PFSK-1 (cell line): Measurements from ENCODE around the gene FGF14.

Experiments used
- FOXP2 ChIP-seq: optimal IDR thresholded peaks from 2 replicates; pipeline ENCODE3; 2011; ENCODE audit warnings: borderline replicate concordance, control low read depth, inconsistent platforms; ENCODE audit not compliant: insufficient read depth; ENCODE audit errors: extremely low read length, extremely low read depth
- POLR2AphosphoS5 ChIP-seq: IDR thresholded peaks from 2 replicates; pipeline ENCODE4 v1.6.1; 2012; ENCODE audit warnings: low read depth, mild to moderate bottlenecking, control low read depth, low read length, moderate library complexity
- SIN3A ChIP-seq: IDR thresholded peaks from 2 replicates; pipeline ENCODE4 v1.6.1; 2012; ENCODE audit warnings: mild to moderate bottlenecking, low read length, moderate library complexity, borderline replicate concordance; ENCODE audit not compliant: insufficient read depth
- TAF1 ChIP-seq: IDR thresholded peaks from 2 replicates; pipeline ENCODE4 v1.6.1; 2012; ENCODE audit warnings: low read length, control low read depth, borderline replicate concordance; ENCODE audit not compliant: insufficient read depth
- TF ChIP-seq, protein P1 (sequence below), 2 experiments: IDR thresholded peaks; 2 replicates each; pipeline versions ENCODE4 v1.6.1 to v1.8.0; 2011 to 2012; ENCODE audit warnings: low read depth in 2 of 2, low read length in 2 of 2, control low read depth in 1 of 2, inconsistent platforms in 1 of 2, mild to moderate bottlenecking in 1 of 2, moderate library complexity in 1 of 2; ENCODE audit not compliant: insufficient read depth in 1 of 2

DNA sequence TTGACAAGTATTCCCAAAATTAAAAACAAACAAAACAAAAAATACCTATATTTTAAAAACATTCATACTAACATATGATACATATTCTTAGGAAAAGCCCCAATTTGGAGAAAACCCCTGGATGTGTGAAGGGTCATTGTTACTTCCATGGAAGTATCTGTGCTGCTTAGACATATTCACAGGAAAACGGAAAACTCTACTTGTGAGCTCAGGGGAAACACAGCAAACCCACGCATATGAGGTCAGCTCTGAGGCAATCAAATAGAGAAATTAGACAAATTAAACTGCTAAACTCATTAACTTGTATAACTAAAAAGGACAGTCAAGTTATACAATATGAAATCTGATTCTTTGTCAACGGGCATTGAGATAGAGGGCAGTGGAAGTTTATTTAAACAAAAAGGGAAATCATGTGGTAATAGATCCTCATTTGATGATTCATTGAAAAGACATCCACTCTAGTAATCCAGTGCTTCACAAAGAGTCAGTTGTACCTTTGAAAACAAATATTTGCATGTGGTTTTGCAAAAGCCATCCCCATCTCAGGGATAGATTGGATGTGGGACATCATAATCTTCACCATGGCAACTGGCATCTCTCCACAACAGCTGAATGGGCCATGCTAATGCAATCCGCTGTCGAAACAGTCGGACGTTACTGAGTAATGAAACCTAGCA, 526.0 kb downstream of the FGF14 start:
- TF ChIP-seq, protein P1, sequence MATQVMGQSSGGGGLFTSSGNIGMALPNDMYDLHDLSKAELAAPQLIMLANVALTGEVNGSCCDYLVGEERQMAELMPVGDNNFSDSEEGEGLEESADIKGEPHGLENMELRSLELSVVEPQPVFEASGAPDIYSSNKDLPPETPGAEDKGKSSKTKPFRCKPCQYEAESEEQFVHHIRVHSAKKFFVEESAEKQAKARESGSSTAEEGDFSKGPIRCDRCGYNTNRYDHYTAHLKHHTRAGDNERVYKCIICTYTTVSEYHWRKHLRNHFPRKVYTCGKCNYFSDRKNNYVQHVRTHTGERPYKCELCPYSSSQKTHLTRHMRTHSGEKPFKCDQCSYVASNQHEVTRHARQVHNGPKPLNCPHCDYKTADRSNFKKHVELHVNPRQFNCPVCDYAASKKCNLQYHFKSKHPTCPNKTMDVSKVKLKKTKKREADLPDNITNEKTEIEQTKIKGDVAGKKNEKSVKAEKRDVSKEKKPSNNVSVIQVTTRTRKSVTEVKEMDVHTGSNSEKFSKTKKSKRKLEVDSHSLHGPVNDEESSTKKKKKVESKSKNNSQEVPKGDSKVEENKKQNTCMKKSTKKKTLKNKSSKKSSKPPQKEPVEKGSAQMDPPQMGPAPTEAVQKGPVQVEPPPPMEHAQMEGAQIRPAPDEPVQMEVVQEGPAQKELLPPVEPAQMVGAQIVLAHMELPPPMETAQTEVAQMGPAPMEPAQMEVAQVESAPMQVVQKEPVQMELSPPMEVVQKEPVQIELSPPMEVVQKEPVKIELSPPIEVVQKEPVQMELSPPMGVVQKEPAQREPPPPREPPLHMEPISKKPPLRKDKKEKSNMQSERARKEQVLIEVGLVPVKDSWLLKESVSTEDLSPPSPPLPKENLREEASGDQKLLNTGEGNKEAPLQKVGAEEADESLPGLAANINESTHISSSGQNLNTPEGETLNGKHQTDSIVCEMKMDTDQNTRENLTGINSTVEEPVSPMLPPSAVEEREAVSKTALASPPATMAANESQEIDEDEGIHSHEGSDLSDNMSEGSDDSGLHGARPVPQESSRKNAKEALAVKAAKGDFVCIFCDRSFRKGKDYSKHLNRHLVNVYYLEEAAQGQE (IDR thresholded peaks at IDR 0.05; ENCODE audit: insufficient read depth in 1 of 2, low read depth in 2 of 2, low read length in 2 of 2), result no peak
- TF ChIP-seq POLR2AphosphoS5 (no peak), TAF1 (no peak), SIN3A (no peak), FOXP2 (no peak)
